ENCODE measurements around the gene CDC42BPB.

Gene CDC42BPB

GRCh38 chr14:103045371-103045869, 11.9 kb downstream of the CDC42BPB start:
- no peaks in the 10 kb centered on the region for H3K4me1 ChIP-seq (ENCODE audit: control insufficient read depth, insufficient read depth, low read length)
- WGBS (ENCODE audit: insufficient coverage, insufficient read length), result no CpG with 5 or more reads among the region's 15 CpGs
- DNase-seq (ENCODE audit: low read depth, low spot score), result no peak
- no peaks in the 10 kb centered on the region for H3K27me3 ChIP-seq (ENCODE audit: control insufficient read depth, insufficient read depth, low read length)
- no peaks in the 10 kb centered on the region for H3K36me3 ChIP-seq (ENCODE audit: control insufficient read depth, insufficient read depth, low read length)
- no peak overlapping the region for H3K27ac ChIP-seq (ENCODE audit: low read length)
- H3K9me3 ChIP-seq (ENCODE audit: control insufficient read depth, insufficient read depth, low read length), result no peaks in the 10 kb centered on the region
- no peak overlapping the region for H3K4me3 ChIP-seq (ENCODE audit: low read length)

- Histone ChIP-seq H3K27ac (ENCODE audit: low read length) (no peak overlapping the region), H3K4me3 (ENCODE audit: low read length) (no peak overlapping the region), H3K4me1 (ENCODE audit: control insufficient read depth, insufficient read depth, low read length) (no peaks in the 10 kb centered on the region), H3K9me3 (ENCODE audit: control insufficient read depth, insufficient read depth, low read length) (no peaks in the 10 kb centered on the region), H3K27me3 (ENCODE audit: control insufficient read depth, insufficient read depth, low read length) (no peaks in the 10 kb centered on the region), H3K36me3 (ENCODE audit: control insufficient read depth, insufficient read depth, low read length) (no peaks in the 10 kb centered on the region)
- WGBS (ENCODE audit: insufficient coverage, insufficient read length), result no CpG with 5 or more reads among the region's 8 CpGs
- DNase-seq (ENCODE audit: low read depth, low spot score), result no peak
These were observed 13.9 kb downstream of the CDC42BPB start for GRCh38 chr14:103043257-103044015.

DNA sequence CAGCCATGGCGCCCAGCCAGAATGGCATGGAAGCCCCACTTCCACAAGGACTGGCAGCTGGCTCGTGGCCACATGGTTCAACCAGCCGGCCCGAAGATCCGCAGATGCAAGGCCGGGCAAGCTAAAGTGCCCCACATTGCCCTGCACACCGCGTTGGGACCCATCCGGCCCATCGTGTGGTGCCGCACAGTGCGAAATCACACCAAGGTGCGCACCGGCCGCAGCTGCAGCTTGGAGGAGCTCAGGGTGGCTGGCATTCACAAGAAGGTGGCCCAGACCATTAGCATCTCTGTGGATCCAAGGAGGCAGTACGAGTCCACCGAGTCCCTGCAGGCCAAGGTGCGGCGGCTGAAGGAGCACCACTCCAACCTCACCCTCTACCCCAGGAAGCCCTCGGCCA, 15.9 kb downstream of the CDC42BPB start:
- H3K4me1 ChIP-seq (ENCODE audit: control insufficient read depth, insufficient read depth, low read length), result no peaks in the 10 kb centered on the region
- H3K9me3 ChIP-seq (ENCODE audit: control insufficient read depth, insufficient read depth, low read length), result no peaks in the 10 kb centered on the region
- no peak overlapping the region for H3K4me3 ChIP-seq (ENCODE audit: low read length)
- no peak overlapping the region for H3K27ac ChIP-seq (ENCODE audit: low read length)
- DNase-seq (ENCODE audit: low read depth, low spot score), result no peak
- no peaks in the 10 kb centered on the region for H3K36me3 ChIP-seq (ENCODE audit: control insufficient read depth, insufficient read depth, low read length)
- no CpG with 5 or more reads among the region's 20 CpGs for WGBS (ENCODE audit: insufficient coverage, insufficient read length)
- no peaks in the 10 kb centered on the region for H3K27me3 ChIP-seq (ENCODE audit: control insufficient read depth, insufficient read depth, low read length)

GRCh38 chr14:103033681-103034096, 23.7 kb downstream of the CDC42BPB start:
- H3K4me1 ChIP-seq (ENCODE audit: control insufficient read depth, insufficient read depth, low read length), result no peaks in the 10 kb centered on the region
- no peaks in the 10 kb centered on the region for H3K27me3 ChIP-seq (ENCODE audit: control insufficient read depth, insufficient read depth, low read length)
- H3K36me3 ChIP-seq (ENCODE audit: control insufficient read depth, insufficient read depth, low read length), result no peaks in the 10 kb centered on the region
- H3K9me3 ChIP-seq (ENCODE audit: control insufficient read depth, insufficient read depth, low read length), result no peaks in the 10 kb centered on the region
- no peak overlapping the region for H3K27ac ChIP-seq (ENCODE audit: low read length)
- H3K4me3 ChIP-seq (ENCODE audit: low read length), result no peak overlapping the region
- WGBS (ENCODE audit: insufficient coverage, insufficient read length), result no CpG with 5 or more reads among the region's 6 CpGs
- DNase-seq (ENCODE audit: low read depth, low spot score), result no peak

- H3K27me3 ChIP-seq (ENCODE audit: control insufficient read depth, insufficient read depth, low read length), result no peaks in the 10 kb centered on the region
- DNase-seq (ENCODE audit: low read depth, low spot score), result no peak
- H3K4me3 ChIP-seq (ENCODE audit: low read length), result no peak overlapping the region
- no peaks in the 10 kb centered on the region for H3K36me3 ChIP-seq (ENCODE audit: control insufficient read depth, insufficient read depth, low read length)
- H3K4me1 ChIP-seq (ENCODE audit: control insufficient read depth, insufficient read depth, low read length), result no peaks in the 10 kb centered on the region
- no peaks in the 10 kb centered on the region for H3K9me3 ChIP-seq (ENCODE audit: control insufficient read depth, insufficient read depth, low read length)
- no peak overlapping the region for H3K27ac ChIP-seq (ENCODE audit: low read length)
- WGBS (ENCODE audit: insufficient coverage, insufficient read length), result no CpG with 5 or more reads among the region's 9 CpGs
These were observed 25.4 kb downstream of the CDC42BPB start for GRCh38 chr14:103031956-103032355.

- Histone ChIP-seq H3K4me1 (ENCODE audit: control insufficient read depth, insufficient read depth, low read length) (no peaks in the 10 kb centered on the region), H3K27ac (ENCODE audit: low read length) (no peak overlapping the region), H3K4me3 (ENCODE audit: low read length) (no peak overlapping the region), H3K27me3 (ENCODE audit: control insufficient read depth, insufficient read depth, low read length) (no peaks in the 10 kb centered on the region), H3K9me3 (ENCODE audit: control insufficient read depth, insufficient read depth, low read length) (no peaks in the 10 kb centered on the region), H3K36me3 (ENCODE audit: control insufficient read depth, insufficient read depth, low read length) (no peaks in the 10 kb centered on the region)
- no peak for DNase-seq (ENCODE audit: low read depth, low spot score)
- WGBS (ENCODE audit: insufficient coverage, insufficient read length), result no CpG with 5 or more reads among the region's 6 CpGs
These were observed 25.8 kb downstream of the CDC42BPB start for GRCh38 chr14:103031566-103031911.

GRCh38 chr14:103030741-103031565, 26.4 kb downstream of the CDC42BPB start:
- Histone ChIP-seq H3K36me3 (ENCODE audit: control insufficient read depth, insufficient read depth, low read length) (no peaks in the 10 kb centered on the region), H3K27ac (ENCODE audit: low read length) (no peak overlapping the region)
- DNase-seq (ENCODE audit: low read depth, low spot score), result no peak

GRCh38 chr14:103029936-103030335, 27.4 kb downstream of the CDC42BPB start:
- no peaks in the 10 kb centered on the region for H3K36me3 ChIP-seq (ENCODE audit: control insufficient read depth, insufficient read depth, low read length)
- H3K4me3 ChIP-seq (ENCODE audit: low read length), result no peak overlapping the region
- H3K9me3 ChIP-seq (ENCODE audit: control insufficient read depth, insufficient read depth, low read length), result no peaks in the 10 kb centered on the region
- H3K27me3 ChIP-seq (ENCODE audit: control insufficient read depth, insufficient read depth, low read length), result no peaks in the 10 kb centered on the region
- H3K27ac ChIP-seq (ENCODE audit: low read length), result no peak overlapping the region
- no CpG with 5 or more reads among the region's 9 CpGs for WGBS (ENCODE audit: insufficient coverage, insufficient read length)
- H3K4me1 ChIP-seq (ENCODE audit: control insufficient read depth, insufficient read depth, low read length), result no peaks in the 10 kb centered on the region
- DNase-seq (ENCODE audit: low read depth, low spot score), result no peak

More at GRCh38 chr14:103030741-103031565, 26.4 kb downstream of the CDC42BPB start:
- Histone ChIP-seq H3K27me3 (ENCODE audit: control insufficient read depth, insufficient read depth, low read length) (no peaks in the 10 kb centered on the region), H3K4me3 (ENCODE audit: low read length) (no peak overlapping the region), H3K4me1 (ENCODE audit: control insufficient read depth, insufficient read depth, low read length) (no peaks in the 10 kb centered on the region), H3K9me3 (ENCODE audit: control insufficient read depth, insufficient read depth, low read length) (no peaks in the 10 kb centered on the region)
- no CpG with 5 or more reads among the region's 13 CpGs for WGBS (ENCODE audit: insufficient coverage, insufficient read length)

- Histone ChIP-seq H3K9me3 (ENCODE audit: control insufficient read depth, insufficient read depth, low read length) (no peaks in the 10 kb centered on the region), H3K36me3 (ENCODE audit: control insufficient read depth, insufficient read depth, low read length) (no peaks in the 10 kb centered on the region), H3K27ac (ENCODE audit: low read length) (no peak overlapping the region), H3K4me1 (ENCODE audit: control insufficient read depth, insufficient read depth, low read length) (no peaks in the 10 kb centered on the region), H3K4me3 (ENCODE audit: low read length) (no peak overlapping the region), H3K27me3 (ENCODE audit: control insufficient read depth, insufficient read depth, low read length) (no peaks in the 10 kb centered on the region)
- DNase-seq (ENCODE audit: low read depth, low spot score), result no peak
These were observed 28.6 kb downstream of the CDC42BPB start for GRCh38 chr14:103028772-103029171.

GRCh38 chr14:103028161-103028767, 29.1 kb downstream of the CDC42BPB start:
- DNase-seq (ENCODE audit: low read depth, low spot score), result no peak
- Histone ChIP-seq H3K9me3 (ENCODE audit: control insufficient read depth, insufficient read depth, low read length) (no peaks in the 10 kb centered on the region), H3K4me3 (ENCODE audit: low read length) (no peak overlapping the region), H3K27me3 (ENCODE audit: control insufficient read depth, insufficient read depth, low read length) (no peaks in the 10 kb centered on the region), H3K4me1 (ENCODE audit: control insufficient read depth, insufficient read depth, low read length) (no peaks in the 10 kb centered on the region), H3K27ac (ENCODE audit: low read length) (no peak overlapping the region), H3K36me3 (ENCODE audit: control insufficient read depth, insufficient read depth, low read length) (no peaks in the 10 kb centered on the region)
- no CpG with 5 or more reads among the region's 11 CpGs for WGBS (ENCODE audit: insufficient coverage, insufficient read length)
